Midbrain (tissue), 1 donor: ENCODE results near the gene LRP1.

ENCODE experiments used
- DNase-seq: peaks from one replicate; lab custom pipeline; 2025; lab: John Stamatoyannopoulos, UW

Gene LRP1

GRCh38 chr12:57236201-57236924, 108.1 kb downstream of the LRP1 start:
- DNase-seq, result no peak

DNA sequence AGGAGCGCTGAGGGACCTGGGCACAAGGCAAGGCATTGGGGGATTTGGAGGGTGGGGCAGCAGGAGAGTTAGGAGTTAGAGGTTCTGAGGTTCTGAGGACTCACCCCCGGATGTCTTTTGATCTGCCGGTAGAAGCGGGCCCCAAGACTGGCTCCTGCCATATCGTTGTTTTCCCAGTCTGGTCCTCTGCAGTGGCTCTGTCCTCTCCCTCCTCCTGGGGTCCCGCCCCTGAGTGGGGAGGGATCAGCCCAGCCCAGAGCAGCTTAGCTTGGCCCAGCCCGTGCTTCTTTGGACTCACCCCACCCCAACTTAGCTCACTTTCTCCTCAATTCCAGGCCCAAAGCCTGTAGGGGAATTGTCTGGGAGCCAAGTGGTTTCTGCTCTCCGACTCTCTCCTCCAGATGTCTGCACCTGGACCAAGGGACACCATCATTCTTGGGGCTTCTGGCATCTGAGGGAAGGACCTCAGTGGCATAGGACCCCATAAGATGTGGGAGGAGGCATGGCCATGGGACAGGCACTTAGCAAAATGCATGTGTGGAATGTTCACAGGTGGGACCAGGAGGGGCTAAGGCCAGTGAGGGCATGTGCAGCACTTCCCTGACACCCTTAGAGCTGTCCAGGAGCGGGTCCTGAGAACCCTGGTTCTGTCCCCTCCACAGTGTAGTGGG, 108.8 kb downstream of the LRP1 start:
- DNase-seq, result no peak

- DNase-seq, result no peak
Measured at GRCh38 chr12:57237596-57237931, 109.3 kb downstream of the LRP1 start.

- no peak for DNase-seq
Measured at GRCh38 chr12:57237932-57238853, 109.9 kb downstream of the LRP1 start.

DNA sequence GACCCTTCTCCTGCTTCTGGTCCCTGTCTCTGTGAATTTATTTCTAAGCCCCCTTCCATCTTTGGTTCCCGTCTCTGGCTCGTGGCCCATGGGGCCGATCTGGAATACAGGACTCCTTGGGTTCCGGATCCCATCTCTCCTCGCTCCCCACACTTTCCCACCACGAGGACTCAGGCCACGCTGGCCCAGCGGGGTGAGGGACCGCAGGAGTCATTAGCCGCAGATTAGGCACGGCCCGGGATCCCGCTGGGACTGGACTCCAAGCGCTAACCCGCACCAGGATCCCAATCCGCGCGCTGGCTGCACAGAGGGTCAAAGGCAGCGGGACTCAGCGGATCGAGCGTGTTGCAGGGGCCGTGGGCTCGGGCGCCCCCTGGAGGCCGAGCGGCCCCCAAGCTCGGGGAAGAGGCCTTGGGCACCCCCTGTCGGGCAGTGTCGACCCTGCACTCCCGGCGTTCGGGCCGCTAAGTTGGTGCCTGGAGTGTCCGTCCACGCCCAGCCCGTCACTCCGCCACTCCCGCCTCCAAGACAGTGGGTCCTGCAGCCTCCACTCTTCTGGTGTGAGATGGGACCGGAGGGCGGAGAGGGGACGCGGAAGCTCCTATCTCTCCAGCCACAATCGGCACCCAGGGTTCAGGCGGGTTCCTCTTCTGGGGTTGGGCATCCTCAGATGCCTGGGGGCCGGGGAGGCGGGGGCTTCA, 110.7 kb downstream of the LRP1 start:
- peak; percentile 87 for DNase-seq

DNA sequence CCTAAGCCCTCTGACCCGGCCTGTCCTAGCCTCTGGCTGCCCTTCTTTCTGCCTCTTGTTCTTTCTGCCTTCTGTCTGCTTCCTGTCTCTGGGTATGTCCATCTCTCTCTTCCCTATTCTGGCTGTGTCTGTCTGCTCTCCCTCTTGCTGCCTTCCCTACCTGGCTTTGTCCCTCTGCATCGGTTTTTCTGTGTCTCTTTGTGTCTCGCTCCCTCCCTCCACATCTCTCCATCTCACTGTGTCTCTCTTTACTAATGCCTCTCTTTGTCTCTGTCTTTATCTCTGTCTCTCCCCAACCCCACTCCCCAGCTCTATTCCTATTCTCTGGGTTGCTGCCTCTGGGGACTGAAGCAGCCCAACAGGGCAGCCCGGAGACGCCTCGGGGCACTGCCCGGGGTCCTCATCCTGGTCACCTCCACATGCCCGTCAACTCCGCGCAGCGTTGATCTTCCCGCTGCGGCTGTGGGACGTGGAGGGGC, 111.3 kb downstream of the LRP1 start:
- no peak for DNase-seq

GRCh38 chr12:57240066-57240921, 112.0 kb downstream of the LRP1 start:
- no peak for DNase-seq

GRCh38 chr12:57240926-57241401, 112.7 kb downstream of the LRP1 start:
- DNase-seq, result no peak

DNA sequence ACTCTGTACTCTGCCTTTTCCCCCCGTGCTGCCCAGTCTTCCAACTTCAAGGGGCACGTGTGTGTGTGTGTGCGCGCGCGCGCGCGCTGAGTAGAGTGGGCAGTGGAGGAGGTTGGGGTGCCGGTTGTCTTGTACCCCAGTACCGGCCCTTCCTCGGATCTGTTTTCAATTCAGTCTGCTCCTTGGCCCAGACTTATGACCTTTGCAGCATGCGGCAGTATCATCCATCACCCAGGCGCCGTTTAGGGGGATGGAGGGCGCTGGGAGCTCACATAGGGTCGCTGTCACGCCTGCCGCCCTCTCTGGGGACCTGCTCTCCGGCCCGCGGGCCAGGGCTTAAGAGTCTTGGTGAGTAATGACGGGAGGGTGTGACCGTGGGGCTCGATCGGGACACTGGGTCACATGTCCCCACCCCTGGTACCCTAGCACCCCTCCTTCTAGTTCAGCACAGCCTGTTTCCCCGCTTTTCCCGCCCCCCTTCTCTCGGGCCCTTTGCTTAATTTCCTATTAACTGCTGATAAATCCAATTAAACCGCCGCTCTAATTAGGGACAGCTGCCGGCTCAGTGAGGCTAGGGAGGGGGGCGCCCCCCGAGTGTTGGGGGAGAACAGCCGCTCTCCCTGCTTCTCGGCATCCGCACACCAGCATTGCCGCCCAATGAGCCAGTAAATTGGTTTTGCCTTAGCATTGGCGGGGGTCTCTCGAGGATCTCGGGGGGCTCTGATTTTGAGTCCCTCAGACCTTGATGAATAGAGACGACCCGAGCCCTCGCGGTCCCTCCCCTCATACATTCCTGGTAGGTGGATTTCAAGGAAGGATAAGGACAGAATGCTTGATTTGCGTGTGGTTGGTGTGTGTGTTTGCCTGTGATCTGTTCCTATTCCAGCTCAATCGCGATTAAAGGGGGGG, 113.4 kb downstream of the LRP1 start:
- no peak for DNase-seq

GRCh38 chr12:57242329-57242690, 114.0 kb downstream of the LRP1 start:
- DNase-seq, result peak; percentile 10

- DNase-seq, result no peak
Measured at GRCh38 chr12:57242691-57243454, 114.6 kb downstream of the LRP1 start.

- peak; percentile 46 for DNase-seq
Measured at GRCh38 chr12:57243521-57244311, 115.4 kb downstream of the LRP1 start.

GRCh38 chr12:57244312-57244696, 116.0 kb downstream of the LRP1 start:
- DNase-seq, result no peak

DNA sequence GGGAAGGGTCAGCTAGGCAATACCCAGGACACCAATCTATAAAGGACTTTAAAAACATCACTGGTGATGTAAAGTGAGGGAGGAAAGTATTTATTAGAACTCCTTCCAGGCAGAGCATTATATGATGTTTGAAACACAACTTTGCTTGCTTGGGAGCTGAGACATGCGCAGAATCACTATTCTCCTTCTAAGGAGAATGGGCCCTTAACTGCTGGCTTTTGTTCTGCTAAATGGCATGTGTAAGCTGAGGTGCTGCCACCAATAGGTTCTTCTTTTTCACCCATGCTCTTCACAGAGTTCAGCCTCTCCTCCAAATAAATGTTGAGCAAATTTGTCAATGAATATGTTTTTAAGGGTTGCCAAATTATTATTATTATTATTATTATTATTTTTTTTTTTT, 118.8 kb downstream of the LRP1 start:
- DNase-seq, result no peak

DNA sequence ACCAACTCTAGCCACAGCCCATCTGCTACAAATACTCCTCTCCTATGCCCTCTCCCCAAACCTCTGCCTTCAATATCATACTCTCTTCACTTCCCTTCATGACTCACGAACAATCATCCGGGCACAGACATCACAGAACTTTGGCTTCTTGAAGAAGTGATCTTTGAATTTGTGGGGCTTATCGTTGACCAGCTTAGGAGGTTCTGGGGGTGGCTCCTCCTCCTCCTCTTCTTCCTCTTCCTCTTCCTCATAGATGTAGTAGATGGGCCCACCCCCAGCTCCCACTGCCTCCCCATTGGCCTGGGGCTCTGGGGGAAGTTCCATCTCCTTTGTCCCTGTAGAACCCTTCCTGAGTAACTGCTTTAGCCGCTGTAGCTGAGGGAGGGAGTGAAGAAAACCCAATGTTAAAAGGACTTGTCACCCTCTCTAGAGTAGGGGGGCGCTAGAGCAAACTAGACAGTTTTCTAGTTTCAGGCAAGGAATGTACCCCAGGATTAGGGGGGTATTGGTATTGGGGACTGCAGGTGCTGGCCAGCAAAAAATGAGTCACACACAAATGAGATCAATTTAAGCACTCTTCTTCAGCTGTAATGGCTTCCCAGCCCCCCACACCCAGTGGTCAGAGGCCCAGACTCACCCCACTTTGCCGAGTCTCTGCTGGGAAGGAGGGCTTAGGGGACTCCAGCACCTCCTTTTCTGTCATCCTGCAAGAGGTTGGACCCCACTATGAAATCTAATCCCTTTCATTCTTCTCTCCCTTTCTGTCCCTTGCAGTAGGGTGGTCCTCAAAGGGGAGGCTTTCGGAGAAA, 120.9 kb downstream of the LRP1 start:
- DNase-seq, result no peak

- DNase-seq, result no peak
Measured at GRCh38 chr12:57250541-57250940, 122.3 kb downstream of the LRP1 start.

DNA sequence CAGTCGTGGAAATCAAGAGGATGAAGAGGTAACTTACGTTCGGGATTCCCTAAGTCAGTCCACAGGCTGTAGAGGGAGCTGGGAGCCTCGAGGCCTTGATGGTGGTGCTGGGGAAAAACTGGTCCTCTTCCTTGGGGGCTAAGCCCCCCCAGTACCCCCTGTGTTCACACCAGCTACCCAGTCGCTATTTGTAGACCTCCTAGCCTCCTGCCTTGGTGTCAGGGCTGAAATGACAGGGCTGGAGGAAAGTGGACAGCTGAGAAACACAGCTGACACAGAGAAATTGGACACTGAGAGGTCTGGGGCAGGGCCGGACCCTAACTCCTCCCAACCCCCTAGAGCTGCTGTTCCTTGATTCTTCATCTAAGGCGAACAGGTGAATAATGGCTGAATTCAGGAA, 122.7 kb downstream of the LRP1 start, which contains the start of gene STAC3:
Gene STAC3, minus strand, starts transcription at position 232 of the 400 bp plus-strand sequence. CDS start 1,551 bp downstream, outside the sequence.
- no peak for DNase-seq
